Hepatocyte (in vitro differentiated cells): Measurements from ENCODE around the gene GRIN2C. TPM values are rescaled to one million over a fixed set of nuclear protein-coding genes. Genes with fewer than 3 reads are reported as not detected.

Source experiments
- DNase-seq: peaks from one replicate; pipeline ENCODE4 v3.0.0-alpha.2; 2016; ENCODE audit warnings: low spot score
- H2AFZ ChIP-seq: fragments of 200-600 bp; sonication (generic); 2 replicates; pipeline ENCODE4 v1.6.0; 2016; ENCODE audit warnings: antibody characterized with exemption, mild to moderate bottlenecking
- H3K27ac ChIP-seq: fragments of 200-600 bp; sonication (generic); 2 replicates; pipeline ENCODE4 v1.5.1; 2016; ENCODE audit warnings: mild to moderate bottlenecking
- H3K27me3 ChIP-seq: fragments of 200-600 bp; sonication (generic); 2 replicates; pipeline ENCODE4 v1.6.1; 2016
- H3K36me3 ChIP-seq: fragments of 200-600 bp; sonication (generic); replicated peaks from 2 replicates; pipeline ENCODE4 v1.5.1; 2016; ENCODE audit warnings: low read depth; ENCODE audit not compliant: insufficient read depth
- H3K4me1 ChIP-seq: fragments of 200-600 bp; sonication (generic); 2 replicates; pipeline ENCODE4 v1.5.1; 2016; ENCODE audit warnings: mild to moderate bottlenecking, moderate library complexity; ENCODE audit not compliant: insufficient read depth
- H3K4me2 ChIP-seq: fragments of 200-600 bp; sonication (generic); 2 replicates; pipeline ENCODE4 v1.6.0; 2016
- H3K4me3 ChIP-seq: fragments of 200-600 bp; sonication (generic); 2 replicates; pipeline ENCODE4 v1.5.1; 2016; ENCODE audit warnings: mild to moderate bottlenecking
- H3K79me2 ChIP-seq: fragments of 200-600 bp; sonication (generic); 2 replicates; pipeline ENCODE4 v1.6.0; 2017; ENCODE audit warnings: mild to moderate bottlenecking
- H3K9me2 ChIP-seq: fragments of 200-600 bp; sonication (generic); replicated peaks from 2 replicates; pipeline ENCODE4 v1.6.0; 2017; ENCODE audit warnings: mild to moderate bottlenecking; ENCODE audit not compliant: insufficient read depth
- H3K9me3 ChIP-seq: fragments of 200-600 bp; sonication (generic); 2 replicates; pipeline ENCODE4 v1.5.1; 2016; ENCODE audit warnings: low read depth, mild to moderate bottlenecking
- H4K20me1 ChIP-seq: fragments of 200-600 bp; sonication (generic); 2 replicates; pipeline ENCODE4 v1.6.0; 2016; ENCODE audit warnings: mild to moderate bottlenecking; ENCODE audit not compliant: insufficient read depth, poor library complexity, severe bottlenecking
- CTCF ChIP-seq: fragments of 200-600 bp; sonication (generic); IDR thresholded peaks from 2 replicates; pipeline ENCODE4 v1.5.1; 2016; ENCODE audit warnings: antibody characterized with exemption, mild to moderate bottlenecking; ENCODE audit not compliant: poor library complexity
- EZH2 ChIP-seq: fragments of 200-600 bp; sonication (generic); IDR thresholded peaks from 2 replicates; pipeline ENCODE4 v1.6.1; 2016; ENCODE audit warnings: antibody characterized with exemption, mild to moderate bottlenecking, borderline replicate concordance
- EZH2phosphoT487 ChIP-seq: fragments of 200-600 bp; sonication (generic); IDR thresholded peaks from one replicate; pipeline ENCODE4 v1.6.1; 2018; ENCODE audit warnings: antibody characterized with exemption, mild to moderate bottlenecking, low read depth, moderate library complexity; ENCODE audit not compliant: unreplicated experiment, severe bottlenecking
- WGBS: methylation state at CpG from one replicate; pipeline ENCODE4 v1.1.6; 2016; ENCODE audit warnings: low lambda C conversion rate; ENCODE audit errors: missing lambda C conversion rate; 5-methylcytosine and 5-hydroxymethylcytosine counted together
- polyA plus RNA-seq: library from polyadenylated mRNA; unstranded; fragments of >200 nt; fragmentation: Nextera tagmentation; extraction: Ambion mirVana; gene quantifications from 2 replicates; pipeline ENCODE4 v1.2.1, GENCODE V29; 2016
- total RNA-seq: library from RNA; depleted of rRNA; stranded (reverse); fragments of >200 nt; gene quantifications from 2 replicates; pipeline ENCODE4 v1.2.3, GENCODE V29; 2014

GRIN2C gene
- total and polyA plus RNA-seq, 2 experiments from 2014 or later, result 0.27 TPM; not detected in 1

DNA sequence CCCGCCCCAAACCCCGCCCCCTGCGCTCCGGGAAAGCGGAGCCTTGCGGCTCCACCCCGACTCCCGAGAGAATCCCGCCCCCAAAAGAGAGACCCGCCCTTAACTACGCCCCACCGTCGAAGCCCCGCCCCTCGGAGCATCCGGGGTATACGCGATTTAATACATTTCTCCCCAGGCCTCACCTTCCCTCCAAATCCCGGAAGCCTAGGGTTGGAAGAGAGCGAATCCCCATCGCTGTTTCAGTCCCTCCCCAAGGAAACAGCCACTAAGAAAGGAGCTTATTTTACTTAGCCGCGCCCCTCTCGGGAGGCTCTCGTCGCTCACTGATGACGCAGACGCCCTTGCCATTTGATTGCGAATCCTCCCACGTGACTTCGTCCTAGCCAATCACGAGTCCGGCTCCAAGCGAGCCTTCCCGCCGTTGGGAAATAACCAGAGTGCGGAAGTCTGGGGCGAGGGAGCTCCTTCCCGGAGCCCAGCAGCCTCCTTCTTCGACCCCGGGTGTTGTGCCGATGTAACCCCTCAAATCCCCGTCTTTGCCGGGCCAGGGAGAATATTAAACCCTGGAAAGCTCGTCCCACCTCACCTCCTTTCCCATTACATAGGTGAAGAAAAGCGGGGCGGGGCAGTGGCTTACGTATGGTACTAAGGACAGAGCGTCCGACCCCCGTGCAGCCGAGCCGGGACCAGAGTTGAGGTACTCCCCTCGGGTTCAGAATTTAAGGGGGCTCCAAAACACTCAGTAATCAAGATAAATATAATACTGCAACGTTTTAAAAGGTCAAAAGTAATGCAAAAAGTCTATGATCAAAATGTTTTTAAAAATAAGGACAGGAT, 13.6 kb upstream of the GRIN2C start:
- Histone ChIP-seq H3K4me1 (peaks cover 10% of the 10 kb centered on the region), H3K79me2 (no peaks in the 10 kb centered on the region)

DNA sequence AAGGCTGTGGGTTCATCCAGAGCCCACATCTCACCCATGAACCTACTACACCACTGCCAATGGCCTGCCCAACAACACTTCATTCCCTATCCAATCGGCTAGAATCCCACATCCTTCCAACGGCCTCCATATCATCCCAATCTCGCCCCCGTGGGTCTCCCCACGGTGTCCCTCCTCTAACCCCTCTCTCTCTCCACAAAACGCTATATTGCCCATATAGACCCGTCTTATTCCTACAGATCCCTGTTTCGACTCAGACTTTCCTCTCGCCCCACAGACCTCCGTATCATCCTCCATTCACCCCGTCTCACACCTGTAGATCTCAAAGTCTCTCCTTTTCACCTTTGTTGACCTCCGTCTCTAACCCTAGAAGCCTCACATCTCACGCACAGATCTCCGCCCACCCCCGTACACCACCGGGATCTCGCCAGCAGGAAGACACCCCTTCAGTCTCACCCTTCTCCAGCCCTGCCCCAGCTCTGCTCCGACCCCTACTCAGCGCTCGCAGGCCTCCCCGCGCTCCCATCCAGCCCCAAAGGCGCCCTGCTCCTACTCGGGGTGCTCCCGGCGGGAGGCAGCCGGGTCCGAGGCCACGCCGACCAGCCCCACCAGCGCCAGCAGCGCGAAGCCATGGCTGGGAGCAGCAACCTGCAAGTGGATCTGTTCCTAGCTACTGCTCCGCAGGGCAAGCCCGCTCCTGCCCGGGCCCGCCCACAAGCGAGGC, 12.8 kb upstream of the GRIN2C start, which contains the start of gene FDXR:
TSS of gene FDXR (minus strand) at position 682 of the 724 bp plus-strand sequence. CDS start at position 632, 50 bp downstream.
- Histone ChIP-seq H3K9me3 (no peaks in the 10 kb centered on the region), H3K79me2 (no peaks in the 10 kb centered on the region), H2AFZ (peak within 1 kb of the TSS; percentile 59), H3K9me2 (no peaks in the 10 kb centered on the region), H3K4me2 (peak within 1 kb of the TSS; percentile 85), H3K36me3 (no peaks in the 10 kb centered on the region), H3K27me3 (no peaks in the 10 kb centered on the region), H3K4me1 (peaks cover 10% of the 10 kb centered on the region), H4K20me1 (no peaks in the 10 kb centered on the region), H3K27ac (peak within 1 kb of the TSS; percentile 84), H3K4me3 (peak within 1 kb of the TSS; percentile 21)
- WGBS, result 9% methylated on average over 33 of the region's 38 CpGs
- TF ChIP-seq CTCF (no peak), EZH2 (no peak), EZH2phosphoT487 (no peak)
- DNase-seq, result no peak

More for the DNA sequence above, 13.6 kb upstream of the GRIN2C start:
- Histone ChIP-seq H3K27me3 (no peaks in the 10 kb centered on the region), H3K4me2 (peak overlapping the region; percentile 78), H3K4me3 (peak overlapping the region; percentile 17), H2AFZ (peak overlapping the region; percentile 59), H4K20me1 (no peaks in the 10 kb centered on the region), H3K36me3 (no peaks in the 10 kb centered on the region), H3K27ac (peak overlapping the region; percentile 84), H3K9me3 (no peaks in the 10 kb centered on the region), H3K9me2 (no peaks in the 10 kb centered on the region)
- TF ChIP-seq CTCF (no peak), EZH2phosphoT487 (no peak), EZH2 (no peak)
- DNase-seq, result peak; percentile 100
- 1% methylated on average over 50 of the region's 55 CpGs for WGBS

DNA sequence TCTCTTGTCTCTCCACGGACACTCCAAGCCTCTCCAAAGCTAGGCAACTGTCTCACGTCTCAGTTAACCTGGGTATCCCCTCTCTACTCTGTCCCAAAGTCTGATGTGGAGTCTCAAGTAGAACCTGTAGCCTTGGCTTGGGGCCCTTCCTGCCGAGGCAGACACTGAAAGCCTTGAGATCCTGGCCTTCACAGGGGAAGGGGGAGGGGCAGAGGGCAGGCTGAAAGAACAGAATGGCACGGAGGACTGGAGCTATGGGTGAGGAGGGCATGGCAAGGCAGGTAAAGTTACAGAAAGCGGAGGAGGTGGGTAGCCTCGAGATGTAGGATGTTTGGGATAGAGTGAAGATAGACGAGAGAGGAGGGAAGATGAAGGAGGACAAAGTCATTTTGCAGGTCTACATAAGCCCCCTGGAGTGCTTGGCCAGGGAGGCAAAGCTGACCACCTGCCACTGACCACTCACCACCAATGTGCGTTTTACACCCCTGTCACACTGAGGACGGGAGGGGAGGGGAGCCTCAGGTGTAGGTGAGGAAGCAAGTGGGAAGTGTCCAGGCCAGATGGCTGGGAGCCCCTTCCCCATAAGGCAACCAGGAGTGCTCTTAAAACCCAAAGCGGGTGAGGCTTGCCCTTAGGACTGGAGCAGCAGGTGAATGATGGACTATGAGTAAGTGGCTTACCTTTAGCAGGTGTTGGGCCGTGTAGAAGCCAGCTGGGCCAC, 11.8 kb upstream of the GRIN2C start:
- WGBS, result 88% methylated on average over 11 of the region's 11 CpGs
- Histone ChIP-seq H3K36me3 (no peaks in the 10 kb centered on the region), H3K27me3 (no peaks in the 10 kb centered on the region), H2AFZ (no peak overlapping the region), H3K79me2 (no peaks in the 10 kb centered on the region), H3K4me3 (no peak overlapping the region), H3K4me1 (peaks cover 10% of the 10 kb centered on the region), H4K20me1 (no peaks in the 10 kb centered on the region), H3K9me3 (no peaks in the 10 kb centered on the region), H3K27ac (no peak overlapping the region), H3K9me2 (no peaks in the 10 kb centered on the region), H3K4me2 (peak overlapping the region; percentile 85)
- DNase-seq, result no peak
- no peak for TF ChIP-seq EZH2
- TF ChIP-seq CTCF, result no peak
- TF ChIP-seq EZH2phosphoT487, result no peak
